Cardiac muscle cell (in vitro differentiated cells and primary cell): ENCODE data around the gene FLNC. TPM values are rescaled to one million over a fixed set of nuclear protein-coding genes. Genes with fewer than 3 reads are reported as not detected.
A peak's percentile ranks its signal among the peaks of the same experiment; 100 is the strongest.

Experiments
- DNase-seq, 2 donors: peaks; one replicate each; pipeline versions ENCODE4 v3.0.0 to v3.0.0-alpha.2; 2010 to 2017; ENCODE audit warnings: low read depth in 1 of 2, low spot score in 1 of 2
- H3K27ac ChIP-seq: fragments of 200-600 bp; sonication (generic); 2 replicates; pipeline ENCODE4 v1.5.1; 2016
- H3K27me3 ChIP-seq: fragments of 200-600 bp; sonication (generic); 2 replicates; pipeline ENCODE4 v1.6.0; 2016; ENCODE audit warnings: control low read depth
- H3K36me3 ChIP-seq: fragments of 200-600 bp; sonication (generic); 2 replicates; pipeline ENCODE4 v1.5.1; 2016; ENCODE audit warnings: control low read depth
- H3K4me1 ChIP-seq: fragments of 200-600 bp; sonication (generic); 2 replicates; pipeline ENCODE4 v1.8.1; 2017; ENCODE audit warnings: low read depth, mild to moderate bottlenecking, mixed run types
- H3K4me3 ChIP-seq: fragments of 200-600 bp; sonication (generic); 2 replicates; pipeline ENCODE4 v1.5.1; 2016; ENCODE audit warnings: mild to moderate bottlenecking
- H3K9me3 ChIP-seq: fragments of 200-600 bp; sonication (generic); 2 replicates; pipeline ENCODE4 v1.5.1; 2017; ENCODE audit warnings: low read depth, mild to moderate bottlenecking, control low read depth
- polyA plus RNA-seq: library from polyadenylated mRNA; unstranded; fragments of >200 nt; fragmentation: Nextera tagmentation; extraction: Ambion mirVana; gene quantifications from 2 replicates; pipeline ENCODE4 v1.2.1, GENCODE V29; 2016
- total RNA-seq: library from RNA; depleted of rRNA; stranded (reverse); fragments of >200 nt; gene quantifications from 2 replicates; pipeline ENCODE4 v1.2.3, GENCODE V29; 2016
- TF ChIP-seq, protein P1 (sequence below): IDR thresholded peaks from 2 replicates; pipeline ENCODE4 v1.5.1; 2012; ENCODE audit warnings: low read depth, mild to moderate bottlenecking, low read length

FLNC gene
- total and polyA plus RNA-seq, 2 experiments from 2014 or later, result 196 to 516 TPM

DNA sequence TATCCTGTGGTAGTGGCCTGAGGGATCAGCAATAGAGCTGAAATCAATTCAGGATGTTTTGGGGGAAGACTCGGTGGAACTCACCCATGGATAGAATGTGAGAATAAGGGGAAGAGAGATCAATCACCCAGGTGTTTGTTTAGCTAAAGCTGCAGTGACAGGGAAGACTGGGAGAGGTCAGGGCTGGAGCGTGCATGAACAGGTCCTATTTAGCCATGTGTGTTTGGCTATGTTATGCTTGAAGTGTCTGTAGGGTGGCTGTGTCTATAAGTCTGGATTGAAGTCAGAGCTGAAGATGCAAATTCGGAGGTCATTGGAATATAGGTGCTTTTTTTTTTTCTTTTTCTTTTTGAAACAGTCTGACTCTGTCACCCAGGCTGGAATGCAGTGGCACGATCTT is 37.0 kb downstream of the FLNC start:
- Histone ChIP-seq H3K27ac (no peak overlapping the region), H3K9me3 (no peaks in the 10 kb centered on the region), H3K4me1 (peaks cover 18% of the 10 kb centered on the region), H3K4me3 (no peak overlapping the region), H3K27me3 (peaks cover 39% of the 10 kb centered on the region), H3K36me3 (no peaks in the 10 kb centered on the region)
- TF ChIP-seq, protein P1, sequence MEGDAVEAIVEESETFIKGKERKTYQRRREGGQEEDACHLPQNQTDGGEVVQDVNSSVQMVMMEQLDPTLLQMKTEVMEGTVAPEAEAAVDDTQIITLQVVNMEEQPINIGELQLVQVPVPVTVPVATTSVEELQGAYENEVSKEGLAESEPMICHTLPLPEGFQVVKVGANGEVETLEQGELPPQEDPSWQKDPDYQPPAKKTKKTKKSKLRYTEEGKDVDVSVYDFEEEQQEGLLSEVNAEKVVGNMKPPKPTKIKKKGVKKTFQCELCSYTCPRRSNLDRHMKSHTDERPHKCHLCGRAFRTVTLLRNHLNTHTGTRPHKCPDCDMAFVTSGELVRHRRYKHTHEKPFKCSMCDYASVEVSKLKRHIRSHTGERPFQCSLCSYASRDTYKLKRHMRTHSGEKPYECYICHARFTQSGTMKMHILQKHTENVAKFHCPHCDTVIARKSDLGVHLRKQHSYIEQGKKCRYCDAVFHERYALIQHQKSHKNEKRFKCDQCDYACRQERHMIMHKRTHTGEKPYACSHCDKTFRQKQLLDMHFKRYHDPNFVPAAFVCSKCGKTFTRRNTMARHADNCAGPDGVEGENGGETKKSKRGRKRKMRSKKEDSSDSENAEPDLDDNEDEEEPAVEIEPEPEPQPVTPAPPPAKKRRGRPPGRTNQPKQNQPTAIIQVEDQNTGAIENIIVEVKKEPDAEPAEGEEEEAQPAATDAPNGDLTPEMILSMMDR, result no peak
- DNase-seq, result no peak

DNA sequence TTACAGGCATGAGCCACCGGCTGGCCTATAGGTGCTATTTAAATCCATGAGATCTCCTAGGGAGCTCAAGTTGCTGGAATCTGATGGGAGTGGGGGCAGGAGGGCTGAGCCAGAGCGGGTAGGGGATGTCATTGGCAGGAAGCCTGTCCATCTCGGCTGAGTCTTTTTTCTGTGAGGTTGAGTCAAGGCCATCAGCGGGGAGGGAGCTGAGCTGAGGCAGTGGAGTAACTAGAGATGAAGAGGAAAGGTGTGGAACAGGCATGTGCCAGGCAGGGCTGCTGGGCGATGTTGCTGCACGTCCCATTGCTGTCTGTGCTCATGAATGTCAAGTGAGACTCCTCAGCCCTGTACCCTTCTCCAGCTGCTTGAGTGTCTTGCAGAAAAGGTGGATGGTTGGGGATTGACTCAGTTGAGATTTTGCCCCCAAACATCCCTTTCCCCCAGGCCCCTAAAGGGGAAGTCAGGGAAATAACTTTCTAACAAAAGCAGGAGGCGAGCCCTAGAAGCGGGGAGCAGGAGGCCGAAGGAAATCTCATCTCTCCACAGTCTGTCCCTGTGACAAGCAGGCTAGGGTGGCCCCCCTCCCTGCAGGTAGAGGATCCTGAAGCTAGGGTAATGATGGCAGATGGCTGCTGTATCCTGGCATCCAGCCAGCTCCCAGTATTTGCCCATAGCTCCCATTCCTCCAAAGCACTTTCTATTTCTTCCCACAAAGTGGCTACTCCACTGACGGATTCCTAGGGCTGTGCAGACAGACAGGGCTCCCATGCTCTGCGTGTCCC is 37.8 kb downstream of the FLNC start:
- no peak overlapping the region for H3K4me3 ChIP-seq
- no peak overlapping the region for H3K27ac ChIP-seq
- peak; percentile 14 to 54 for DNase-seq
- H3K36me3 ChIP-seq, result no peaks in the 10 kb centered on the region
- TF ChIP-seq, protein P1, result no peak
- H3K9me3 ChIP-seq, result no peaks in the 10 kb centered on the region
- peaks cover 18% of the 10 kb centered on the region for H3K4me1 ChIP-seq
- peaks cover 39% of the 10 kb centered on the region for H3K27me3 ChIP-seq

DNA sequence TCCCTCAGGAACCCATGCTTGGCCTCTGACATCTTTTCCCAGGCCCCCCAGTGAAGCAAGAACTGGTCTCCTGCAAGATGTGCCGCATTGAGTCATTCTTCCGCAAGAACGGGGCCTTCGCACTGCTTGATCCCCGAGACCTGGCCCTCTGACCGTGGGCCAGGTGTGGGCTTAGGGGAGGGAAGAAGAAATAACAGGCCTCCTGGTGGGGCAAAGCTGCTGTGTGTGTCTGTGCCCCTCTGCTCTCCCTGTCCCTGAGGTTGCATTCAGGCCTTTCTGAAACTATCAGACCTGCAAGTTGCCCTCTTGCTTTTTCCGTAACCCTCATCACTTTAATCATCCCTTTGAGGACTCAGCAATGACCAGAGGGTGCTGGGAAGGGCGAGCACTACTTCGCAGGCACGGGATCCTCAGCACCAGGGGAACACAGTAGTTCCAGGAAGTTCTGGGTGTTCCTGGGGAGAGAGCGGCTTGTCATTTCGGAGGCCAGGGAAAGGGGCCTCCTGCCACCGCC is 38.5 kb downstream of the FLNC start:
- no peak for DNase-seq
- Histone ChIP-seq H3K9me3 (no peaks in the 10 kb centered on the region), H3K4me1 (peaks cover 16% of the 10 kb centered on the region), H3K27me3 (peaks cover 39% of the 10 kb centered on the region), H3K27ac (no peak overlapping the region), H3K36me3 (no peaks in the 10 kb centered on the region), H3K4me3 (peak overlapping the region; percentile 48)
- TF ChIP-seq, protein P1, result no peak

DNA sequence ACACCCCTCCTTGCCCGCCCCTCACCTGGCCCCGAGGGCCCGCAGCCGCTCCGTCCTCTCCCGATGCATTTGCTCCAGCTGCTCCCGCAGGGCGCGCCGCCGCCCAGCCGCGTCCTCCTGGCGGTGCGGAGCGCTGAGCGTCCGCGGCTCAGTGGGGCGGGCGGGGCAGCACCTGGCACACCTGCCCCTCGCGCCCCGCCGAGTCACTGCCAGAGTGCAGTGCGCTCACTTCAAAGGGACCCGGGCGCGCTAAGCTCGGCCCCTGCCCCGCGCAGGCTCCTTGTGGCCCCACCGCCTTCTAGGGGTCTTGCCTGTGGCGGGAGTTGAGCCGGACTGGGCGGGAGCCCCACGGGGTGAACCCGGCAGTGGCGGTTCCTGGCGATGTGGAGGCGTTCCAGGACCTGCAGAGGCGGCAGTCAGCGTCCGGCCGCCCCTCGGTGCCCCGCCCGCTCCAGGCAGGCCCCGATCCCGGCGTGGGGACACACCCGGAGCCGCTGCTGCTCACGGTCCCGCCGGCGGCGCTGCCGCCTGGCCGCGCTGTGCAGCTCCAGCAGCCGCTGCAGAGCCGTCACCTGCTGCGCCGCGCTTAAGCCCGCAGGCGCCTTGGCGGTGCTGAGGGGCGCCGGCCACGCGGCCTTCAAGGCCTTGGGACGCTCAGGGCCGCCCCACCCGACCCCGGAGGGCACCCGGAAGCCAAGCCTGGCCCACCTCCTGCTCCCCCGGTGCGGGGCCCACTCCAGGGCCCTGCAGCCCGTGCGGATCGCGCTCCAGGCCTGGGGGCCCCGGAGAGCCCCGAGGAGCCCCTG is 39.1 kb downstream of the FLNC start:
- no peak overlapping the region for H3K27ac ChIP-seq
- peaks cover 39% of the 10 kb centered on the region for H3K27me3 ChIP-seq
- TF ChIP-seq, protein P1, result no peak
- DNase-seq, result peak; percentile 37 to 80
- peaks cover 14% of the 10 kb centered on the region for H3K4me1 ChIP-seq
- peak overlapping the region; percentile 48 for H3K4me3 ChIP-seq
- H3K36me3 ChIP-seq, result no peaks in the 10 kb centered on the region
- no peaks in the 10 kb centered on the region for H3K9me3 ChIP-seq

DNA sequence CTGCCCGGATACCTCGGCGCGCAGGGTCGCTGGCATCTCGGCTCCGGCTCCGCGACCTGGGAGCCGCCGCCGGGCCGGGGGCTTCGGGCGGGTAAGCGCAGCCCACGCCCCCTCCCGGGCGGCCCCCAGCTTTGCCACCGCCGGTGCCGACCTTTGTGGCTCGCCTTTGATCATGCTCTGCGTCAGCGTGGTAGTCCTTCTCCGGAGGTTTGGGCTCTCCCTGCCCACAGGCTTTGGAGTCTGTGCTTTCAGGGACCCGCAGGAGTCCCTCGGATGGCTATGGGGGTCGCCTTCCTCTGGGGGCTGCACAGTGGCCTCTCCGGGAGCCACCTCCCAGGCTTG is 39.7 kb downstream of the FLNC start:
- TF ChIP-seq, protein P1, result no peak
- Histone ChIP-seq H3K27ac (no peak overlapping the region), H3K27me3 (peaks cover 39% of the 10 kb centered on the region), H3K9me3 (no peaks in the 10 kb centered on the region), H3K36me3 (no peaks in the 10 kb centered on the region), H3K4me1 (peaks cover 17% of the 10 kb centered on the region), H3K4me3 (peak overlapping the region; percentile 48)
- DNase-seq, result no peak
